GM12801 (cell line): Measurements from ENCODE around the gene STXBP6.

Experiments used
- CTCF ChIP-seq: IDR thresholded peaks from one replicate; pipeline ENCODE4 v1.5.1; 2011; ENCODE audit warnings: control low read depth; ENCODE audit not compliant: insufficient read length; ENCODE audit errors: extremely low read depth

Gene STXBP6

GRCh38 chr14:25014440-25014839, 35.5 kb downstream of the STXBP6 start:
- TF ChIP-seq CTCF: no peak

GRCh38 chr14:25011095-25011494, 38.9 kb downstream of the STXBP6 start:
- TF ChIP-seq CTCF: no peak

GRCh38 chr14:25010471-25010870, 39.5 kb downstream of the STXBP6 start:
- TF ChIP-seq CTCF: no peak

- no peak for TF ChIP-seq CTCF
Observed at GRCh38 chr14:25009891-25010290, 40.1 kb downstream of the STXBP6 start.

- no peak for TF ChIP-seq CTCF
Observed at GRCh38 chr14:25007832-25008231, 42.1 kb downstream of the STXBP6 start.

GRCh38 chr14:25006961-25007795, 42.8 kb downstream of the STXBP6 start:
- no peak for TF ChIP-seq CTCF

- TF ChIP-seq CTCF: no peak
Observed at GRCh38 chr14:25006031-25006430, 43.9 kb downstream of the STXBP6 start.
